Glutamatergic neuron (in vitro differentiated cells): ENCODE results near the gene FGF19. TPM values are rescaled to one million over a fixed set of nuclear protein-coding genes. Genes with fewer than 3 reads are reported as not detected.
A peak's percentile ranks its signal among the peaks of the same experiment; 100 is the strongest.

Experiments used
- DNase-seq: peaks from one replicate; pipeline ENCODE4 v3.0.0; 2022
- H3K27ac Mint-ChIP-seq: one replicate; pipeline ENCODE4 v1.8.0; 2020; ENCODE audit warnings: mild to moderate bottlenecking, mixed read lengths, inconsistent platforms; ENCODE audit not compliant: unreplicated experiment
- H3K27me3 Mint-ChIP-seq: one replicate; pipeline ENCODE4 v1.8.0; 2020; ENCODE audit warnings: mild to moderate bottlenecking, moderate library complexity, mixed read lengths, inconsistent platforms; ENCODE audit not compliant: unreplicated experiment
- H3K36me3 Mint-ChIP-seq: one replicate; pipeline ENCODE4 v1.8.0; 2020; ENCODE audit warnings: mild to moderate bottlenecking, mixed read lengths, inconsistent platforms; ENCODE audit not compliant: unreplicated experiment
- H3K4me1 Mint-ChIP-seq: one replicate; pipeline ENCODE4 v1.8.0; 2020; ENCODE audit warnings: mild to moderate bottlenecking, low read depth, mixed read lengths, inconsistent platforms; ENCODE audit not compliant: unreplicated experiment
- H3K4me3 Mint-ChIP-seq: one replicate; pipeline ENCODE4 v1.8.0; 2020; ENCODE audit warnings: mild to moderate bottlenecking, mixed read lengths, inconsistent platforms; ENCODE audit not compliant: unreplicated experiment
- H3K9me3 Mint-ChIP-seq: one replicate; pipeline ENCODE4 v1.8.0; 2020; ENCODE audit warnings: mild to moderate bottlenecking, moderate library complexity, mixed read lengths, inconsistent platforms; ENCODE audit not compliant: unreplicated experiment
- CTCF ChIP-seq: fragments of 200-600 bp; sonication (generic); IDR thresholded peaks from one replicate; pipeline ENCODE4 v1.5.0; 2021; ENCODE audit not compliant: partially characterized antibody, unreplicated experiment
- total RNA-seq: library from RNA; stranded (reverse); fragmentation: NEBNext Ultra II Directional; extraction: Animal tissue kit (Norgen Biotek cat#: 25700); gene quantifications from one replicate; pipeline ENCODE4 v1.2.1, GENCODE V29; 2021; ENCODE audit not compliant: unreplicated experiment

The FGF19 gene
- total RNA-seq, 1 donor from 2014 or later: 5.1 TPM

- H3K36me3 Mint-ChIP-seq: no peaks in the 10 kb centered on the region
- H3K27me3 Mint-ChIP-seq: peaks cover 3% of the 10 kb centered on the region
- DNase-seq: no peak
- peaks cover 4% of the 10 kb centered on the region for H3K4me1 Mint-ChIP-seq
- no peak overlapping the region for H3K27ac Mint-ChIP-seq
- no peak overlapping the region for H3K4me3 Mint-ChIP-seq
- H3K9me3 Mint-ChIP-seq: peaks cover 2% of the 10 kb centered on the region
- no peak for TF ChIP-seq CTCF
Observed at GRCh38 chr11:69686856-69687255, 17.0 kb downstream of the FGF19 start.

GRCh38 chr11:69686452-69686851 is 17.4 kb downstream of the FGF19 start:
- Mint-ChIP-seq H3K4me1 (peaks cover 4% of the 10 kb centered on the region), H3K9me3 (peaks cover 2% of the 10 kb centered on the region), H3K27ac (no peak overlapping the region), H3K4me3 (no peak overlapping the region), H3K36me3 (no peaks in the 10 kb centered on the region), H3K27me3 (peaks cover 3% of the 10 kb centered on the region)
- TF ChIP-seq CTCF: no peak
- no peak for DNase-seq

- Mint-ChIP-seq H3K4me3 (no peak overlapping the region), H3K36me3 (no peaks in the 10 kb centered on the region), H3K4me1 (peaks cover under 1% of the 10 kb centered on the region), H3K27ac (no peak overlapping the region), H3K27me3 (peaks cover 2% of the 10 kb centered on the region), H3K9me3 (no peaks in the 10 kb centered on the region)
- DNase-seq: no peak
- TF ChIP-seq CTCF: no peak
Observed at GRCh38 chr11:69685348-69685747, 18.5 kb downstream of the FGF19 start.

GRCh38 chr11:69684651-69685050 is 19.2 kb downstream of the FGF19 start:
- Mint-ChIP-seq H3K36me3 (no peaks in the 10 kb centered on the region), H3K4me3 (no peak overlapping the region), H3K27me3 (peaks cover 2% of the 10 kb centered on the region), H3K4me1 (no peaks in the 10 kb centered on the region), H3K27ac (no peak overlapping the region), H3K9me3 (no peaks in the 10 kb centered on the region)
- no peak for DNase-seq
- no peak for TF ChIP-seq CTCF

GRCh38 chr11:69683764-69684333 is 20.0 kb downstream of the FGF19 start:
- Mint-ChIP-seq H3K27ac (no peak overlapping the region), H3K27me3 (peaks cover 2% of the 10 kb centered on the region), H3K9me3 (no peaks in the 10 kb centered on the region), H3K4me1 (no peaks in the 10 kb centered on the region), H3K4me3 (no peak overlapping the region), H3K36me3 (no peaks in the 10 kb centered on the region)
- peak; percentile 33 for TF ChIP-seq CTCF
- DNase-seq: no peak
